Left forelimb (tissue), 1 donor: ENCODE data around the gene ST8SIA5.
A peak's percentile ranks its signal among the peaks of the same experiment; 100 is the strongest.

ENCODE experiments used
- DNase-seq: peaks from one replicate; pipeline ENCODE4 v3.0.0-alpha.2; 2018; ENCODE audit warnings: low spot score

Gene ST8SIA5

GRCh38 chr18:46738491-46738890 lies 18.4 kb downstream of the ST8SIA5 start:
- no peak for DNase-seq

DNA sequence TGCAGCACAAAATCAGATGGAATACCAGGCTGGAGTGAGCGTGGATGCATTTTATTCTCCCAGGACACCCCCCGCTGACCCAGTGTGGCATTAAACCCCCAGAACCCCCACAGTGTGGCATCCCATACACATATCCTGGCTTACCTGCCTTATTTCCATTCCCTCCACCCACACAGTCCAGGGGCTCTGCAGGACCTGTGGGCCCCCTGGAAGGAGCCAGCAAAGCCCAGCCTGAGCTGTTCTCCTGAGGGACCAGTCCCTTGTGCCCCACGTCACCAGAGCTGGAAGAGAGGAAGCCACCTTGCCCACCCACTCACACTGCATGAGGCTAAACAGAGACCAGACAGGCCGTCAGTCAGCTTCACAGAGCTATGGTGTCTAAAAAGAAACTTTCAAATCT lies 20.1 kb downstream of the ST8SIA5 start:
- no peak for DNase-seq

DNA sequence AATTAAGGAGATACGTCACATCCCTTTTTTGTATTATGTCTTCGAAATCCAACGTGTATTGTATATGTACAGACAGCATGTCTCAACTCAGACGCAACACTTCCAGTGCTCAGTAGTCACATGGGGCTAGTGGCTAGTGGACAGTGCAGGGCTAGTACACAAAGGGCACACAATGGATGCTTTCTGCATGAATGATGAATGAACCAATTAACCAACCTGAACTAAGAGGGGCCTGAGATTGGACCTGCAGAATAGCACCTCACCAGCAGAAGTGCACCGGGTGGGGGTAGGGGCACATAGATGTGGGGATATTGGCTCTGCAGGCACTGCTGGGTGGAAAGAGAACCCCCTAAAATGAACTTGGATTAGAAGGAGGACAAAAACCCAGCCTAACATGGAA lies 20.7 kb downstream of the ST8SIA5 start:
- no peak for DNase-seq

GRCh38 chr18:46734981-46735380 lies 21.9 kb downstream of the ST8SIA5 start:
- DNase-seq = no peak

DNA sequence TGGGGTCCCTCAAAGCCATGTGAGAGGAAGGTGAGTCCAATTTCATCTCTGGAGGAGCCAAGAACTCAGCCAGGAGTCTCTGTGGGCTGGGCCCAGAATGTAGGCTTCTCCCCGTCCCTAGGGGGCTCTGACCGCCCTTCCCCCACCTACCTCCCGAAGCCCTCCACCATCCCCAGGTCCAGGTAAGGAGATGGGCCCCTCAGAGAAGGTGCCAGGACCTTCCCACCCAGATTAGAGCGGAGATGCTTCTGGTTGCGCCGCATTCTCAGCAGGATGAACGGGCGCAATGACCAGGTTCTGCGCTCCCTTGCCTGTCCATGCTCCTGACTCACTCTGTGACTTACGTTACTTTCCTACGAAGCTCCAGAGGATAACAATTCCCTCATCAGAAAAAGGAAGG lies 23.0 kb downstream of the ST8SIA5 start:
- no peak for DNase-seq

GRCh38 chr18:46732801-46733200 lies 24.1 kb downstream of the ST8SIA5 start:
- no peak for DNase-seq

- no peak for DNase-seq
Observed at GRCh38 chr18:46732201-46732600, 24.7 kb downstream of the ST8SIA5 start.

DNA sequence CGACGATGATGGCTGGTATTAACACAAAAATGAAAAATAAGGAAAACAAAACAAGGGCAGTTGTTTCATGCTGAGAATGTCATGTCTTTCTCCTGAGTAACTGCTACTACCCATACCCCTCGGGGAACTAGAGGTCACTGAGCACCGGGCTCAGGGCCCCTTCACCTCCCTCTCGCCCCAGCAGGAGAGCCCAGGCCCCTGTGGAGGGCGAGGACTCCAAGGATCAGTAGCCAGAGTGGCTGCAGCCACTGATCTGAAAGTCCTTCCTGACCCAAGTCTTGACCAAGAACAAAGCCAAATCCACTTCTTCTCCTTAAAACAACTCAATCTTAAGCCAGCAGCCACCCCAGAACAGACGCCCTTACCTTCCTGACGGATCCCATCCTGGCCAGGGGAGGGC lies 25.5 kb downstream of the ST8SIA5 start:
- no peak for DNase-seq

DNA sequence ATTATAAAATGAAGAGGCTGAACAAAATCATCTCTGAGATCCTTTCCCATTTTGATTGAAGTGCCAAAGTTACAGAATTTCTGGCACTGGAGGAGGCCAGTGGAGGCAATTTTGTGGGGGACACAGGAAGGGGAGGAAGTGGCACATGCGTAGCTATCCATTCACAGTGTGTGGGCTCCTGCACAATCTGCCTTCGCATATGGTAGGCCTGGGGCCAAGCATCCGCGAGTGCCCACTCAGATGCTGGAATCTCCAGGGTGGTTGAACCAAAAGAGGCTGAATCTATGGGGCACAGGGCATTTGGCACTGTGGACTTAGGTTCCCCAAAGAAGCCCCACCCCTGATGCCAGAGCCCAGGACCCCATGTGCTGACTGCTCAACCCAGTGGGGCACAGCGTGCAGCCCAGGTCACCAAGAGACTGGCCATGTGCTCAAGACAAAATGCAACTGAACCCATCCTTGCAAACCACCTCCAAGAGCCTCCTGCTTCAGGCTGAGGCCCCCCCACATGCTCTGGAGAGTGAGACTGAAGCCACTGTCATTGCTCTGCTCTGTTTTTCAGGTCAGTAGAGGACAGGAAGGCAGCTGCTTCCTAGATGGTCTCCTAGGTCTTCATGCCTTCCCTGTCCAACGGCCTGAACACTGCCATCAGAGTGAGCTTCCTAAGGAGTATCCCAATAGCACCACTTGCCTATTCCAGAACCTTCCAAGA lies 28.5 kb downstream of the ST8SIA5 start:
- peak; percentile 20 for DNase-seq

DNA sequence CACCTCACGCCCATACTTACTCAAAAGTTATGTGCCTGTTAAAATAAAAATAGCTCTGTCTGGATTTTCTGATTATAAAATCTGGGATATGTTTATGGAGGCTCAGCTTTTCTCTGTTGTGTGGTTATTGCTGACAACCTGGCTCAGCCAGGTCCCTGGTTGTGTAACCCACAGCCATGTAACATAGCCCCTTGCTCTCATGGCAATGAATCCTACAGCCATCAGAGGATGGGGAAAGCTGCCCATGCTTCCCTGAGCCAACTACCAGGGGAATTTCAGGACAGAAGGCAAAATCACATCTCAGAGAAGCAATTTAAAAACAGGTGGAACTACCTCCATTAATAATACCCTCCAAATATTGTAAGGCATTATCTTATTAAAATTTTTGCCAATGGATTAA lies 29.7 kb downstream of the ST8SIA5 start:
- no peak for DNase-seq

- DNase-seq = no peak
Observed at GRCh38 chr18:46725310-46725709, 31.5 kb downstream of the ST8SIA5 start.

DNA sequence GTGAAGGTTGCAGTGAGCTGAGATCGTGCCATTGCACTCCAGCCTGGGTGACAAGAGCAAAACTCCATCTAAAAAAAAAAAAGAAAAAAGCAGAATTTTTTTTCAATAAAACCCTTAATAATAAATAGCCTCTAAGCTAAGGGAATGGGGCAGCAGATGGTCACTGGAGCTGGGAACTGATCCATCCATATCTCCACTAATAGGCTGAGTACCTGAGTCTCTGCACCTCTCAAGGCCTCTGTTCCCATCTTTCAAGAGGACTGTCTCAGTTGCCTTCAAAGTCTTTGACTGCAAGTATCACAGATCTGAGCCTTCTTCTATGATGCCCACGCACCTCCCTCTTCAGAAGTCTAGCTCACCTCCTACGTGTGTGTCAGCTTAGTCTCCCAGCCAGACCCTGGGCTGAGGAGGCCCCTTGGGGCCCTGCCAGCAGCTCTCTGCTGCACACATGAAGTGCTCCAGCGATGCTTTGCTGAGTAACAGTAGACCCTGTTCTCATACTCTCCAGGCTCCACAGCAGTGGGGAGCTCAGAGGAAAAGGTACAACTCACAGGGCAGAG lies 32.9 kb downstream of the ST8SIA5 start:
- no peak for DNase-seq

DNA sequence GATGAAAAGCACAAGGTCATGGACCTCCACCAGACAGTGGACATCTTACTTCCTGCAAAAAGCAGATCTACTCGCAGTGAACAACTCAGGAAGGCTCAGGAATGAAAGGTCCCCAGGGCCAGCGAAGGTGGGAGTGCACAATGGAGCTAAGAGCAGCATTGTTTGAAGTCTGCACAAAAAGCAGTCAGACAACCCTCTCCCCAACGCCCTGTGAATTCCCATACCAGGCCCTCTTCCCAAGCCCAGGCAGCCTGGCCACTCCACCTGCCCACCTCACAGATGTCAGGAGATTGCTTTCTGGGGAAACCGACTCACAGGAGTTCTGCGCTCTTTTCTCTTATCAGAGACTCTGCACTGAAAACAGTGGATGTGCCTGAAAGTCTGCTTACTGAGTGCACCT lies 34.8 kb downstream of the ST8SIA5 start:
- DNase-seq = no peak

DNA sequence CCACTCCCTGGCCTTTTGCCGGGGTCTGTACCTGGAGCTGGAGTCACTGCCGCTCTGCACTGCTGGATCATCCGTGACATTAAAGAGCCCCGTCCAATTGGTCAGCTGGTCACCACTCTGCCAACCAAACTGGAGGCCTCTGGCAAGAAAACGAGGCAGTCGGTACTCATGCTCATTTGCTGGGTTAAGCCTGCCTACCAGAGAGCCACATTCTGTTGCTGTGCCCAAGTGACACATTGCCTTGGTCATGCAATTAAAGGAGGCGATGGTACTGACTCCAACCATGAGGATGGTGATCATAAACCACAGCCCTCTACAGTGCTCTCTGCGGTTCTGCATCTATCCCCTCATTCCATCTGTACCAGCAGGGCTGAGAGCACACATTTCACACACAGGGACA lies 35.5 kb downstream of the ST8SIA5 start:
- no peak for DNase-seq

DNA sequence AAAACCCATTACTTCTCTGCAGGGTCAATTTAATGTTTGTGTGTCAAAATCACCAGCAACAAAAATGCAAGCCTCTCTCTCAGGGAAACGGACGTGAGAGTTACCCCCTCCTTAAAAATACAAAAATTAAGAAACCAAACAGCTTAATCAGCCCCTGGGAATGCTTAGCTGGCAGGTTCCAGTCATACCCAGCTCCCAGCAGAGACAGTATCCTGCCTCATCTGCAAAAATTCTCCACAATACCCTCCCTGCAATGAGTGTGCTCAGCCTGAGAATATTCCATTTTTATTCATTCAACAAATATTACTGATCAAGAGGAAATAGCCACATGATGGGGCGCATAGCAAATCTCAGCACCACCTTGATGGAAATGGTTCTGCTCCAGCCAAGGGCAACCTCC lies 36.3 kb downstream of the ST8SIA5 start:
- DNase-seq = no peak

GRCh38 chr18:46720092-46720491 lies 36.8 kb downstream of the ST8SIA5 start:
- no peak for DNase-seq

GRCh38 chr18:46719388-46719787 lies 37.5 kb downstream of the ST8SIA5 start:
- DNase-seq = no peak

GRCh38 chr18:46718501-46719341 lies 38.1 kb downstream of the ST8SIA5 start:
- no peak for DNase-seq

- DNase-seq = no peak
Observed at GRCh38 chr18:46716827-46717226, 40.0 kb downstream of the ST8SIA5 start.

GRCh38 chr18:46716336-46716735 lies 40.5 kb downstream of the ST8SIA5 start:
- no peak for DNase-seq

- no peak for DNase-seq
Observed at GRCh38 chr18:46715062-46715461, 41.8 kb downstream of the ST8SIA5 start.

DNA sequence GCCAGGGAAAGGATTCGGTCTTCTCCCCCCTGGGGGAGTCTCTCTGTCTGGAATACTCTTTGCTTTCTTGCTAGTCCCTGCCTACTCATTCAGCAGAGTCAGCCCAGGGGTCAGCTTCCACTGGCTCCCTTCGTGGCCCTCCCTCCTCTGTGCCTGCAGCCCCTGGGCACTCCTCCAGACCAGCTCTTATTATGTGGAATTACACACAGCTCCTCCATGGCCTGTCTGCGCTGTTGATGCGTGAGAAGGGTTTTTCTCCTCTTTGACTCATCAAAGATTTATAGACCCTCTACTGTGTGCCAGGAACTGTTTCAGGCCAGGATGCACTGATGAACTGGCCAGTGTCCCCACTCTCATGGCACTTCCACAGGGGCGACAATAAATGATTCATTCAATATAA lies 44.4 kb downstream of the ST8SIA5 start:
- no peak for DNase-seq

- DNase-seq = no peak
Observed at GRCh38 chr18:46711444-46711863, 45.4 kb downstream of the ST8SIA5 start.
